ENCODE data around the gene PTPRM. TPM values are rescaled to one million over a fixed set of nuclear protein-coding genes. Genes with fewer than 3 reads are reported as not detected.

The PTPRM gene
- total and polyA plus RNA-seq, 2 of the 4 experiments (the other 2 are of a cell fraction) = 28.3 to 51.2 TPM

GRCh38 chr18:8413751-8414150 is 846.6 kb downstream of the PTPRM start:
- no peaks in the 10 kb centered on the region for H3K9me1 ChIP-seq (ENCODE audit: insufficient read depth, low read length)
- ChIA-PET CTCF (interaction anchor here (0.8 kb wide), 1 partner anchor 13 kb away, joined by 3 read pairs; no protein-coding TSS in a partner anchor), POLR2A (ENCODE audit: unreplicated experiment) (no interaction called here)
- no peak overlapping the region for H3K4me2 ChIP-seq (ENCODE audit: low read depth, low read length)
- in situ Hi-C loops (cut with MboI; ENCODE audit: low sequenced_read_pairs) (no loop called here), intact Hi-C loops (cut with micrococcal nuclease) (no loop called here), dilution Hi-C loops (cut with HindIII; ENCODE audit: low sequenced_read_pairs, unreplicated experiment) (no loop called here)
- H3K14ac ChIP-seq (replicated peaks; ENCODE audit: low read depth, low read length) = no peak overlapping the region
- no peaks in the 10 kb centered on the region for H4K20me1 ChIP-seq (ENCODE audit: insufficient read depth, low read length)
- no peak overlapping the region for H3K9ac ChIP-seq (ENCODE audit: low read depth, low read length)
- no peak overlapping the region for H2BK120ac ChIP-seq (ENCODE audit: low read depth, low read length)
- H2BK20ac ChIP-seq (ENCODE audit: low read depth, low read length) = no peak overlapping the region
- no peak overlapping the region for H3K4ac ChIP-seq (ENCODE audit: low read depth, low read length)
- BruUV-seq (replicated peaks) = no TSS peak
- no peaks in the 10 kb centered on the region for H3K36me3 ChIP-seq (ENCODE audit: control insufficient read depth, insufficient read depth, low read length)
- H3K79me1 ChIP-seq (ENCODE audit: low read depth in 1 of 2, low read length in 2 of 2) = no peaks in the 10 kb centered on the region
- peaks cover 6% of the 10 kb centered on the region for H3K9me3 ChIP-seq (ENCODE audit: control insufficient read depth, insufficient read depth, low read length)
- no peak overlapping the region for H4K91ac ChIP-seq (ENCODE audit: insufficient read depth, low read depth, low read length)
- H4K5ac ChIP-seq (ENCODE audit: low read depth, low read length) = no peak overlapping the region
- no peak overlapping the region for H3K18ac ChIP-seq (ENCODE audit: low read depth, low read length)
- no peak for TF ChIP-seq BHLHE40 (IDR thresholded peaks at IDR 0.05; ENCODE audit: low read depth, low read length)
- no peak for TF ChIP-seq FOS (IDR thresholded peaks at IDR 0.05; ENCODE audit: low read depth, low read length)
- TF ChIP-seq NFE2L2 (IDR thresholded peaks at IDR 0.05; ENCODE audit: low read depth, low read length) = no peak
- no peak for TF ChIP-seq MXI1 (IDR thresholded peaks at IDR 0.05; ENCODE audit: borderline replicate concordance, low read depth, low read length)
- TF ChIP-seq RAD21 (IDR thresholded peaks at IDR 0.05; ENCODE audit: low read length) = no peak
- no peak for TF ChIP-seq SMC3 (IDR thresholded peaks at IDR 0.05; ENCODE audit: low read depth, low read length)
- no peak for TF ChIP-seq RCOR1 (IDR thresholded peaks at IDR 0.05; ENCODE audit: insufficient replicate concordance, low read length)
- no peak for TF ChIP-seq CHD1 (IDR thresholded peaks at IDR 0.05; ENCODE audit: low read depth, low read length)
- no peak for TF ChIP-seq RFX5 (IDR thresholded peaks at IDR 0.05; ENCODE audit: low read depth, low read length)
- TF ChIP-seq MAFK (IDR thresholded peaks at IDR 0.05; ENCODE audit: low read depth, low read length) = no peak
- TF ChIP-seq CEBPB (IDR thresholded peaks at IDR 0.05; ENCODE audit: low read depth, low read length) = no peak
- TF ChIP-seq POLR2A (IDR thresholded peaks at IDR 0.05; ENCODE audit: low read depth, low read length) = no peak
- TF ChIP-seq MAZ (IDR thresholded peaks at IDR 0.05; ENCODE audit: borderline replicate concordance, low read depth, low read length) = no peak
- H2AK5ac ChIP-seq (ENCODE audit: low read depth, low read length) = no peak overlapping the region
- WGBS, 2 experiments (ENCODE audit: extremely low coverage in 2 of 2, insufficient read length in 1 of 2) = no CpG with 5 or more reads among the region's 6 CpGs
- H3K4me3 ChIP-seq (ENCODE audit: insufficient read depth, low read depth, low read length) = no peak overlapping the region
- no peaks in the 10 kb centered on the region for H3K4me1 ChIP-seq (ENCODE audit: control insufficient read depth, insufficient read depth, low read length)
- no peak for DNase-seq
- no peak overlapping the region for H2BK15ac ChIP-seq (ENCODE audit: low read depth, low read length)
- no peak for ATAC-seq (ENCODE audit: low read depth)
- H3K27me3 ChIP-seq (ENCODE audit: control insufficient read depth, insufficient read depth, low read length) = peaks cover 2% of the 10 kb centered on the region
- H3K27ac ChIP-seq (ENCODE audit: insufficient read depth, low read length) = no peak overlapping the region
- H2AK9ac ChIP-seq (replicated peaks; ENCODE audit: low read depth, low read length, poor library complexity) = no peak overlapping the region
- no peak overlapping the region for H3K23ac ChIP-seq (ENCODE audit: low read depth, low read length)
- no peak overlapping the region for H2AFZ ChIP-seq (replicated peaks; ENCODE audit: low read length, poor library complexity)
- H3K56ac ChIP-seq (ENCODE audit: extremely low read depth, insufficient read depth, low read length) = no peak overlapping the region
- no peak overlapping the region for H4K8ac ChIP-seq (ENCODE audit: low read depth in 2 of 2, low read length in 2 of 2)
- H2BK5ac ChIP-seq (ENCODE audit: low read depth, low read length, poor library complexity, severe bottlenecking) = no peak overlapping the region
